ENCODE data around the gene CLDN4.

CLDN4 gene

DNA sequence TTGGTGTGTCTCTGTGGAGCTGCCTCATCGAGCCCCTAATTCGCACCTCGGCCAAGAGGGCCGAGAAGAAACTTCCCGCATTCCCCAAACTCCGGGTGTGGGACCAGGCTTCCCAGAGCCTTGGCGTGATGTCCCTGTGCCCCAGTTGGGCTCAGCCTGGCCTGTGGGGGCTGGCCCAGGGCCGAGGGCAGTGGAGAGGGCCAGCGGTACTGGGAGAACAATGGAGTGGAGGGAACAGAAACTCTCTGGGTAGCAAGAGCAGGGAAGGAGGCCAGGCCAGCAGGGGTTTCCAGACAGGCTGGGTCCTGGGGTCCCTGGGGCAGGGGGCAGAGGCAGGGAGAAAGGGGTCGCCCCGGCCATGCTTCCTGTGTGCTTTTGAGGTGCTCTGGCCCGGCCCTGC is 46.2 kb downstream of the CLDN4 start:
- DNase-seq = no peak

DNA sequence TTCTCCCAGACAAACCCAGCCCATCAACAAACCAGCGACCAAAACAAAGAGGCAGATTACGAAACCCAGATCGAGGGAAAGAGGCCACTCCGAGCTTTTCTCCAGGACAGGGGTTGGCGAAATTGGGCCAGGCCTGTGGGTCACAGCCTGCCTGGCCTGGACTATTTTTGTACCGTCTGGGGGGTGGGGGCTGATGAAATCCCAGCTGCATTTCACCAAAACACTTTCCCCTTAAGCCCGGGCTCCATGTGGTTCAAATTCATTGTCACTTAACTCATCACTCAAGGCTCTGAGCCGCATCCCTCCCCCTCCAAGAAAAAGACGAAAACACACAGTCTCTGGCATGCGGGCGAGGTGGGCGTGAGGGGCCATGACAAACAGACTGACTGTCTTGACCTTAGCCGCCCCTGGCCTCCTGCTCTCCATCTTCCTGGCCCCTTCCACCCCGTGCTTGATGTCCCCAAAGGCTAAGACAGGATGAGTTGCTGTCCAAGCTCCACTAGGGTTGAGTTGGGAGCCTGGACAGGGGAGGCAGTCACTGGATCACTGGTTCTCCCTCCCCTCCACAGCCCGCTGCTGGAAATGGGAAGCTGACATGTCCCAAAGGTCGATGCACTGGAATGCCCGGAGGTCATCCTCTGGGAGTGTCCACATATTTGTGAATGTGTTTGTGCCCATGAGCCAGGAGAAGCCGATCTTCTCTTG is 49.3 kb downstream of the CLDN4 start:
- no peak for DNase-seq

DNA sequence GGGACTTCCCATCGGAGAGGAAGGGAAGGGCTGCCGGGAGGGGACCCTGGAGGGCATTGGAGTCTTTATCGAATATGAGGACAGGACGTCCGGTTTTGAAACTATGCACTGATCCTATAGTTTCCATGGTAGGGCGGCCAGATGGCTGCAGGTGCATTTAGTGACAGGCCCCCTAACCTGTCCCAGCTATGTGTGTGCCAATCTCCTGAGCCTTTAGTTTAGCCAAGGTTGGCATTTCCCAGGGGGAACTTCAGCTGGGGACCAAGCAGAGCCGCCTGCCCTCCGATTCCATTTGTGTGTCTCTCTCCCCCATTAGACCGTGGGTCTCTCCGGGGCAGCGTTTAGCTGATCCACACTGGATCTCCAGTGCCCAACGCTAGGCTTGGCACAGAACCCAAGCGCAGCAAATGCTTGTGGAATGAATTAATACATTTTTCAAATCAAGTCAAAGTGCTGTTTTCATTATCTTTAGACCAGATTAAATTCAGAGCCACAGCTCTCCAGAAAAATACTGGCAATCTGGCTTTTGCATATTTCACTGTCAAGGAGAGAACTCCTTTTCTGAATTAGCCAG is 50.0 kb downstream of the CLDN4 start:
- no peak for DNase-seq

DNA sequence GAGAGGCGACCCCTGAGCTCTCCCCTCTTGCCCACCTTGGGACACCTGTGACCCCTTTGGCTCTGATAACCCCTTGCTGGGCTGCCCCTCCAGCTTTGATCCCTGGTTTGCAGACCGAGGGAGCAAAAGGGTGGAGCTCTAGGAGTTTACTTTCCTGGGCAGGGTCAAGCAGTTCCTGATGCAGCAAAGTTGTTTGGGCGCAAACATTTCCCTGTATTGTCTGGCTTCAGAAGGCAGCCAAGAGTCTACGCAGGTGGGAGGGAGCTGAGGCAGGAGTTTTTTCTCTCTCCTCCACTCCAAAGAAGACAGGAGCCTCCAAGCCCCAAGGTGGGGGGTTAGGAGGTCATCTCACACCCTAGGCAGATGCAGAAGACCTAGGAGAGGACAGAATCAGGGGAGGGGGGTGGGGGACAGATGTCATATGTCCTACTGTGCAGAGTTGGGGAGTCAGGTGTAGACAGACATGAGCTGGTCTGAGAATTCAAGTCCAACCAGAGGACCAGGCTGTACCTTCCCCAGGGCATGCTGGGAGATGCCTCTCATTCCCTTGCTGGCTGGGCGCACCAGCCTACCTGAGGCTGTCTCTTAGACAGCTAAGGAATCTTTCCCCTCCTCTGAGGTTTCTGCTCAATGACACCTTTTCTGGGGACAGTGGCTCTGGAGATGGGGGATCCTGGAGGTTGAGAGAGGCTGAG is 50.7 kb downstream of the CLDN4 start:
- no peak for DNase-seq

DNA sequence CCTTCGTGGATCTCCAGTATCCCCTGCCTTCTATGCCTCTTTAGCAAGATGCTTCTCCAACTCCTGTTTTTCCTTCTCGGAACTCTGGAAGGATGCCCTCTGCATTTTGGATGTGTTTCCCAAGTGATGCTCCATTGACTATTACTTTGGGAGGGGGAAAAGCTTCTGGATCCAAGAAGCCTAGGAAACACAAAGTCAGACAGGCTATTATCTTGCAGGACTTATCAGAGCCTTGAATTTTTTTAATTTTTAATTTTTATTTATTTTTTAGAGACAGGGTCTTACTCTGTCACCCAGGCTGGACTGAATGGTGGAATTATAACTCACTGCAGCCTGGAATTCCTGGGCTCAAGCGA is 51.2 kb downstream of the CLDN4 start:
- no peak for DNase-seq

Measured in suppressor macrophage treated with lipopolysaccharide for 4 hours (primary cell).